Fibroblast of pulmonary artery (primary cell): ENCODE measurements around the gene PTPN22.

Source experiments
- DNase-seq: peaks from one replicate; pipeline ENCODE4 v3.0.0-alpha.2; 2010; ENCODE audit warnings: low read depth
- H3K4me3 ChIP-seq: replicated peaks from 2 replicates; pipeline ENCODE4 v1.5.1; 2011; ENCODE audit warnings: low read depth, mild to moderate bottlenecking, control low read depth, low read length, moderate library complexity
- TF ChIP-seq, protein P1 (sequence below): IDR thresholded peaks from 2 replicates; pipeline ENCODE4 v1.5.1; 2011; ENCODE audit warnings: mild to moderate bottlenecking, control low read depth, low read length, inconsistent platforms; ENCODE audit errors: missing control alignments

PTPN22 gene

DNA sequence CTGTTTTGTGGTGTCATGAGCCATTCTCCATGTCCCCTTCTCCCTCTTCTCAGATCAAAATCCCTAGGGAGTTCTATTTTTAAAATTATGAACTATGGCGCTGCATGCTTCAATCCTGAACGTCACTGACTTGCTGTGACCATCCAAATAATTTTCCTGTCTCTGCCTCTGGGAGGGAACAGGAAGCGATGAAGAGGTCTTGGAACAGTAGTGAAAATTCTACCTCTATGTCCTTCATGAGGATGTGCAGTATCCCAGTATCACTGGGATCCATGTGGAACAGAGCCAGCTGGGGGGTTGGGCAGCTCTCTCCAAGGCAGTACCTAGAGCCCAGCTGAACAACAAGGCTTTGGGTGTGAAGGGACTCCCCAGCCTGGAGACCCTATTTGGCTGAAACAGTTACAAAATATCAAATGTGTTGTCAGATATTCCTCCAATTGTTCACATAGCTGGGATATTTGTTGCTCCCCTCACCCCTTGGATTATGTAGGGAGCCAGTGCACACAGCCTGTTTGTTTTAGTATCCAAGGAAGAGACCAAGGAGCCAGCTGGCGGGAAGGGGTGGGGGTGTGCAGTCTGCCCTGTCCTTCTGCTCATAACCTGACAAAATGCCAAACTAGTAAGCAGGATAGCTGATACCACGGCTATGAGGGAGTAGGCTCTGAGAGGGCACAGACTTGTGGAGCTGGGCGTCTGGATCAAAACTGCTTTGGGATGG is 41.2 kb upstream of the PTPN22 start:
- DNase-seq = peak; percentile 87
- TF ChIP-seq, protein P1, sequence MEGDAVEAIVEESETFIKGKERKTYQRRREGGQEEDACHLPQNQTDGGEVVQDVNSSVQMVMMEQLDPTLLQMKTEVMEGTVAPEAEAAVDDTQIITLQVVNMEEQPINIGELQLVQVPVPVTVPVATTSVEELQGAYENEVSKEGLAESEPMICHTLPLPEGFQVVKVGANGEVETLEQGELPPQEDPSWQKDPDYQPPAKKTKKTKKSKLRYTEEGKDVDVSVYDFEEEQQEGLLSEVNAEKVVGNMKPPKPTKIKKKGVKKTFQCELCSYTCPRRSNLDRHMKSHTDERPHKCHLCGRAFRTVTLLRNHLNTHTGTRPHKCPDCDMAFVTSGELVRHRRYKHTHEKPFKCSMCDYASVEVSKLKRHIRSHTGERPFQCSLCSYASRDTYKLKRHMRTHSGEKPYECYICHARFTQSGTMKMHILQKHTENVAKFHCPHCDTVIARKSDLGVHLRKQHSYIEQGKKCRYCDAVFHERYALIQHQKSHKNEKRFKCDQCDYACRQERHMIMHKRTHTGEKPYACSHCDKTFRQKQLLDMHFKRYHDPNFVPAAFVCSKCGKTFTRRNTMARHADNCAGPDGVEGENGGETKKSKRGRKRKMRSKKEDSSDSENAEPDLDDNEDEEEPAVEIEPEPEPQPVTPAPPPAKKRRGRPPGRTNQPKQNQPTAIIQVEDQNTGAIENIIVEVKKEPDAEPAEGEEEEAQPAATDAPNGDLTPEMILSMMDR = no peak
- no peak overlapping the region for H3K4me3 ChIP-seq

DNA sequence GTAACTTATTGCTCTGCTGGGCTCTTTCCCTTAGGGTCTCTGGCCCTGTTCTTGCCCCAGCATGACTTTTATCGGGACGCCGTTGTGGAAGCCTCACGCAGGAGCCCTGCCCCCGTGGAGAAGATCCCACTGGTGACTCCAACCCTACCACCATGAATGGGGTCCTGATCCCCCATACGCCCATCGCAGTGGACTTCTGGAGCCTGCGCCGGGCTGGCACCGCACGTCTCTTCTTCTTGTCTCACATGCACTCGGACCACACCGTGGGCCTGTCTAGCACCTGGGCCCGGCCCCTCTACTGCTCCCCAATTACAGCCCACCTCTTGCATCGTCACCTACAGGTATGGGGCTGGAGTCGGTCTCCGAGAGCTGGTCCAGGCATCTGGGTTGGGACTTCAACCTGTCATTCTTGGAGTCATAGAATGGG is 33.9 kb upstream of the PTPN22 start:
- peak overlapping the region; percentile 92 for H3K4me3 ChIP-seq
- TF ChIP-seq, protein P1 = no peak
- no peak for DNase-seq

DNA sequence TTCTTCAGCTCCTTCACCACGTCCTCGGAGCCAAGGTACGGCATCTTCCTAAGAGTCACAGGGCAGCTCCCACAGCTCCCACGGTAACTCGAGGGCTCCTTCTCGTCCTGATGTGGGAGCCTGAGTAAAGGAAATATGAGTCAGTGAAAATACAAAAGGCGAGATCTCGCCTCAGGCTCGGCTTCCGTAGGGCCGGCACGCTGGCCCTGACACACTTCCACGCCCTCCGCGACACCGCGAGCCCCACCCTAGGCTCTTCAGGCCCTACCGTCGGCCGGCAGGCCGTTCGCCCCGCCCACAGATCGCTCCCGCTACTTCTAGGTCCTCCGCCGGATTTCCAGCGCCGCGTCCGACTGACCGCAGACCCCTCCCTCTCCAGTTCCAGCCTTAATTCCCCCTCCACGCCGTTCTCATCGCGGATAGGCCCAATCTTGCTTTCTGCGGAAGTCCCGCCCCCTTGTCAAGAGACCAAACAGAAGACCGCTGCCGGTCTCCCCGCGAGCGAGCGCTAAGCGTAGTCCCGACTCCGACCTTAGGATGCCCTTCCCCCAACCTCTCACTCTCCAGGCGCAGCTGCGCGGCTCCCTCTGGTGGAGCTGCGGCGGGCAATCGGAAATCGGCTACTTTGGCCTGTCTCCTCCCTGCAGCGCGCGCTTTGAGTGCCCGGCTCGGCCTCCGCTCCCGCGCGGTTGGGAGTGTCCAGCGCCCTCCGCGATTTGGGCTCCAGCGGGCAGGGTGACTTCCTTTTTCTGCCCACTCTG is 33.3 kb upstream of the PTPN22 start, which contains the start of the genes AP4B1 and DCLRE1B:
AP4B1 (minus strand) TSS at position 126 of the 761 bp plus-strand sequence; CDS start at position 44, 82 bp downstream.
DCLRE1B (plus strand) TSS at position 653 of the 761 bp plus-strand sequence. CDS start 261 bp downstream, outside the sequence.
- peak; percentile 100 for DNase-seq
- peak within 1 kb of the TSS; percentile 92 for H3K4me3 ChIP-seq
- TF ChIP-seq, protein P1 = peak; percentile 59

DNA sequence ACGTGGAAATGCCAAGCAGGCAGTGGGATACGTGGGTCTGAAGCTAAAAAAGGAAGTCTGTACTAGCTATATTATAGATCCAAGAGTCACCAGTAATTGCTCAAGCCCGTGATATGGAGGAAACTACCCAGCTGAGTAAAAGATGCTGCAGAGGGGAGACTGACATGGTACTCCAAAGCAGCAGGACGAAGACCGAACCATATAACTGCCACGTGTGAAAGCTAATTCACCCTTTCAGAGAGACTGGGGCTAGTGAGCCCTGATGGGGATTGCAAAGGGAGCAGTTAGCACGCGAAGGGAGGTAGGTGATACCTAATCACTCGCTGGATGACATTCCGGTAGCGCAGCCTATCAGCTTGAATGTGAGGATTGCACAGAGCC is 32.8 kb upstream of the PTPN22 start:
- TF ChIP-seq, protein P1 = no peak
- DNase-seq = no peak
- H3K4me3 ChIP-seq = peak overlapping the region; percentile 92

DNA sequence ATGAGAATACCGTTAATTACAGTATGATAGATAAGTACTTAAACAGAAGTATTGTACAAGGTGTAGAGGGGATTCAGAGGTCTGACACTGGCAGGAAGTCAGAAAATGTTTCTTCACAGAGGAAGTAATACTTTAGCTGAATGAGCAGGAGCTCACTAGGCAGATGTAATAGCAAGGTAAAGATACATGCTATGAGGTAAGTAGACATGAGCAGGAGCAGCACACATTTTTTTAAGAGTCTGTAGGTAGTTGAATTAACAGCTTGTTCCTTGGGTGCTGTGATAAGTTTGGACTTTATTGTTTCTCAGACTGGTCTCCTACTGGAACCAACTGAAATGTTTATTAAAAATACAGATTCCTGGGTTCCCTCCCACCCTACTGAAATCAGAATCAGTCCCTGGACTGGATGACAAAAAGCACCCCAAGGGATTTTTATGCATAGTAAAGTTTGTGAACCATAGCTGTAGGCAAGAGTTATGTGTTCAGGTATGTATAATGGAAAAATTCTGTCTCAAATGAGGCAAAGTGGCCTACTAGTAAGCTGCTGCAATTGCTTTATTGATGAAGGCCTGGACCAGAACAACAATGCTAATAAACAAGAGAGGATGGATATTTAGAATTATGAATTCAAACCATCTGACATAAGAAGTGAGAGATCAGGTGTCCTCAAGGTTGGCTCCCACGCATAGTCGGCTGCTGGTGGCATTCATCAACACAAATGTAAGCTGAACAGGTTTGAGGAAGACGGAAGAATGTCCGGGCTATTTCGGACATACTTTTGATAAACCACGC is 32.2 kb upstream of the PTPN22 start:
- no peak for DNase-seq
- H3K4me3 ChIP-seq = peak overlapping the region; percentile 92
- TF ChIP-seq, protein P1 = no peak

DNA sequence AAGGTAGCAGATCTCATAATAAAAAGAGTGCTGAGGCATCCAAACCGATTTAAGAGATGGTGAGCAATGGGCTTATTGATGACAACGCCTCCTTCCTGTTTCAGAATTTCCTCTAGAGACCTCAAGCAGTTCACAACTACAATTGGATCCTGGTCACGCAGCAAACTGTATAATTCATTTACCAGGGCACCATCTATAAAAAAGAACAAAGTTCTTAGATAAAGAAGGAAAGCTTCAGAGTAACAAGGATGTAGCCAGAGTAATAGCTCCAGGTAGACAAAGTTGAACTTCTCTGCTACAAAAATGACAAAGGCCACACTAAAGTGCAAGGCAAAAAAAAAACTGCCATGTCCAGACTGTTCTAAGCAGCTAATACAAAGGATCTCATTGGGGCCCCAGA is 29.7 kb upstream of the PTPN22 start:
- no peak for DNase-seq
- TF ChIP-seq, protein P1 = no peak

More for the DNA sequence above, 29.7 kb upstream of the PTPN22 start:
- no peak overlapping the region for H3K4me3 ChIP-seq
